GM12878 (cell line): ENCODE data around the gene VWA7. TPM values are rescaled to one million over a fixed set of nuclear protein-coding genes. Genes with fewer than 3 reads are reported as not detected.
A peak's percentile ranks its signal among the peaks of the same experiment; 100 is the strongest.

Experiments used
- ASH2L ChIP-seq: fragments of 300-600, 200-600 bp; sonication (generic); IDR thresholded peaks from 2 replicates; pipeline ENCODE4 v1.6.1; 2017; ENCODE audit warnings: low read depth, mild to moderate bottlenecking, borderline replicate concordance
- BMI1 ChIP-seq: fragments of 450-650 bp; IDR thresholded peaks from 2 replicates; pipeline ENCODE4 v1.6.1; 2016; ENCODE audit warnings: mild to moderate bottlenecking, moderate library complexity, borderline replicate concordance
- BRCA1 ChIP-seq: IDR thresholded peaks from 2 replicates; pipeline ENCODE4 v1.6.1; 2011; ENCODE audit warnings: low read depth, low read length, improper control_type of control experiment
- CBX5 ChIP-seq: sonication (generic); IDR thresholded peaks from 2 replicates; pipeline ENCODE4 v1.6.1; 2016; ENCODE audit warnings: low read depth, moderate library complexity, mild to moderate bottlenecking, inconsistent platforms
- CREM ChIP-seq: IDR thresholded peaks from 2 replicates; pipeline ENCODE4 v1.6.1; 2014; ENCODE audit warnings: antibody characterized with exemption, low read depth
- ESRRA ChIP-seq: IDR thresholded peaks from 2 replicates; pipeline ENCODE4 v1.6.1; 2012; ENCODE audit warnings: mild to moderate bottlenecking, low read length, improper control_type of control experiment
- FOXM1 ChIP-seq: IDR thresholded peaks from 2 replicates; pipeline ENCODE4 v1.6.1; 2012; ENCODE audit warnings: low read depth, mild to moderate bottlenecking, inconsistent platforms, low read length, moderate library complexity
- GATAD2B ChIP-seq: fragments of 450-650 bp; conservative IDR thresholded peaks from 2 replicates; pipeline ENCODE4 v1.6.1; 2017; ENCODE audit warnings: low read depth, mild to moderate bottlenecking, moderate library complexity
- IKZF2 ChIP-seq, 2 experiments: fragments of 450-650 bp; IDR thresholded peaks; 2 replicates each; pipeline ENCODE4 v1.6.1; 2017; ENCODE audit warnings: mild to moderate bottlenecking in 2 of 2, moderate library complexity in 2 of 2
- JUNB ChIP-seq: IDR thresholded peaks from 2 replicates; pipeline ENCODE4 v1.6.1; 2016; ENCODE audit warnings: antibody characterized with exemption, mild to moderate bottlenecking
- LARP7 ChIP-seq: fragments of 450-650 bp; IDR thresholded peaks from 2 replicates; pipeline ENCODE4 v1.6.1; 2017; ENCODE audit warnings: mild to moderate bottlenecking
- MYB ChIP-seq: fragments of 150-350 bp; IDR thresholded peaks from 2 replicates; pipeline ENCODE4 v1.6.1; 2014; ENCODE audit warnings: mild to moderate bottlenecking, low read depth, low read length, borderline replicate concordance
- NR2C2 ChIP-seq: IDR thresholded peaks from 2 replicates; pipeline ENCODE4 v1.6.1; 2011; ENCODE audit warnings: borderline replicate concordance, low read depth; ENCODE audit not compliant: control insufficient read depth, insufficient read length
- NR2F1 ChIP-seq: fragments of 450-650 bp; conservative IDR thresholded peaks from 2 replicates; pipeline ENCODE4 v1.6.1; 2017; ENCODE audit warnings: mild to moderate bottlenecking
- PAX5 ChIP-seq: IDR thresholded peaks from 2 replicates; pipeline ENCODE4 v1.6.1; 2011; ENCODE audit warnings: low read depth, low read length, borderline replicate concordance
- POLR2A ChIP-seq: IDR thresholded peaks from 2 replicates; pipeline ENCODE4 v1.6.1; 2011; ENCODE audit warnings: low read depth, mild to moderate bottlenecking, low read length
- POU2F2 ChIP-seq: IDR thresholded peaks from 3 replicates; pipeline ENCODE4 v1.6.1; 2011; ENCODE audit warnings: low read depth, mild to moderate bottlenecking, low read length, borderline replicate concordance
- PRDM15 ChIP-seq: fragments of 450-650 bp; formaldehyde crosslinking; IDR thresholded peaks from 2 replicates; pipeline ENCODE4 v1.4.0; 2020; ENCODE audit warnings: mild to moderate bottlenecking, moderate library complexity
- RB1 ChIP-seq: fragments of 450-650 bp; formaldehyde crosslinking; IDR thresholded peaks from 2 replicates; pipeline ENCODE4 v1.6.1; 2017; ENCODE audit warnings: mild to moderate bottlenecking, borderline replicate concordance
- SIX5 ChIP-seq: IDR thresholded peaks from 2 replicates; pipeline ENCODE4 v1.6.1; 2011; ENCODE audit warnings: mild to moderate bottlenecking, low read depth, low read length, moderate library complexity; ENCODE audit not compliant: severe bottlenecking
- SREBF1 ChIP-seq: IDR thresholded peaks from 2 replicates; pipeline ENCODE4 v1.6.1; 2012; ENCODE audit warnings: mild to moderate bottlenecking, low read length
- STAT3 ChIP-seq: IDR thresholded peaks from 2 replicates; pipeline ENCODE4 v1.6.1; 2011; ENCODE audit warnings: low read depth, low read length, improper control_type of control experiment
- ZNF622 ChIP-seq: fragments of 450-650 bp; IDR thresholded peaks from 2 replicates; pipeline ENCODE4 v1.6.1; 2017; ENCODE audit warnings: mild to moderate bottlenecking, inconsistent platforms
- polyA plus RNA-seq, 11 experiments: library from polyadenylated mRNA; depleted of rRNA in 4 of 11; unstranded in 6 of 11; stranded (reverse) in 5 of 11; fragments of >200 nt; fragmentation: Nextera tagmentation in 4 of 11; fragmentation: Illumina TruSeq in 1 of 11; extraction: Ambion mirVana in 4 of 11; extraction: Trizol in 1 of 11; gene quantifications; 1 replicate in 1 of 11; 2 replicates in 10 of 11; pipeline versions ENCODE4 v1.2.1 to v1.2.3, GENCODE V29; 2011 to 2016; ENCODE audit warnings: inconsistent platforms in 2 of 11, missing spikeins in 2 of 11, low read depth in 1 of 11
- total RNA-seq, 4 experiments: library from RNA; depleted of rRNA in 3 of 4; stranded (reverse); fragments of >200 nt in 3 of 4; fragmentation: Illumina TruSeq in 1 of 4; extraction: Trizol in 1 of 4; gene quantifications; 2 replicates each; pipeline versions ENCODE4 v1.2.1 to v1.2.3, GENCODE V29; 2013 to 2021
- TF ChIP-seq, protein P1 (sequence below), 3 experiments: IDR thresholded peaks in 2 of 3; conservative IDR thresholded peaks in 1 of 3; 2 replicates each; pipeline ENCODE4 v1.5.1; 2011; ENCODE audit warnings: low read depth in 3 of 3, low read length in 3 of 3, mild to moderate bottlenecking in 3 of 3, control low read depth in 2 of 3, moderate library complexity in 2 of 3, inconsistent platforms in 1 of 3, mixed read lengths in 1 of 3; ENCODE audit not compliant: control insufficient read depth in 2 of 3, insufficient read depth in 1 of 3; ENCODE audit errors: extremely low read depth in 1 of 3
- TF ChIP-seq, protein P2 (sequence below): IDR thresholded peaks from 2 replicates; pipeline ENCODE4 v1.6.1; 2012; ENCODE audit warnings: low read depth, low read length, improper control_type of control experiment

The VWA7 gene
- total and polyA plus RNA-seq, 10 of the 15 experiments (the other 5 are each of a cell fraction or from before 2014, with no cell fraction given): 0.11 to 3.1 (median 1.2) TPM; not detected in 1

DNA sequence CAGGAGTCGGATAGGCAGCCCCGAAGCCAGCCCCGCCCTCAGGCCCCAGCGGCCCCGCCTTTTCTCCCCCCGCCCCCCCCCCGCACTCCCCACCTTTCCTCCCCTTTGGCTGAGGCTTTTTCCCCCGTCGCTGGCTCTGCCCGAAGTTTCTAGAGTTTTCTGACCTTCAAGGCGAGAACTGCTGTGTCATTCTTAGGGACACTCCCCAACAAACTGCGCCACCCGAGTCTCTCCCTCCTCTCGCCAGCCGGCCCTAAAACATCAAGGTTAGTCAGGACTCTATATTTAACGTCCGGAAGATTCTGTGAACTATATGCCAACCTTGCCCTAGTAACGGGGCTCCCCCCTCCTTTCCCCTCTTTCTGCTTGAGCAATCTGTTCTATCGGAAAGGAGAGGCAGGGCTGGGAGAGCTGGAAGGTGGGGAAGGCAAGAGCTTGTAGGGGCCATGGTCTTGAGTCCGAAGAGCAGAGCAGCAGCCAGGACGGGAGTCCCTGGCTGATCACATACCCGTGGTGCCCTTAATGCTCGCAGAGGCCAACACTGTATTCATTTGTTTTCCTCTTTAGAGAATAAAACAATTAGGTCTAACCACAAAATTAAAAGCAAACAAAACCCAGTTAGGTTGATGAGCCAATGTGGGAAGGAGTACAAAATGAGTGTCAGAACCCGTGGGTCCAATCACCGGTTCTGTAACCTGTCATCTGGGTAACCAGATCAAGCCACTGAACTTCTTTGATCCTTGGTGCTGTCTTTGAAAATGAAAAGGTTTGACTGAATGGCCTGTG is 45.1 kb upstream of the VWA7 start (continued):
- TF ChIP-seq RB1 (no peak; the same call in 1 of the 2 replicates), CREM (no peak), JUNB (no peak), STAT3 (no peak), FOXM1 (no peak), PAX5 (no peak), CBX5 (no peak), NR2F1 (no peak), GATAD2B (no peak), POLR2A (peak; percentile 7; the same call in 1 of the 2 replicates), ESRRA (0 out of 2 replicates have a peak, but pooled peaks have one; percentile 5), SREBF1 (no peak), ASH2L (no peak), NR2C2 (no peak), BMI1 (no peak), ZNF622 (no peak), SIX5 (no peak), POU2F2 (no peak), PRDM15 (CRISPR knock-in tag) (no peak), BRCA1 (no peak), LARP7 (peak; percentile 11; the same call in 1 of the 2 replicates), MYB (no peak), IKZF2 (IDR thresholded peaks at IDR 0.05) (peak in 1 of 2 experiments; percentile 34; a peak in 1 of 4 replicates)
- TF ChIP-seq, protein P1, sequence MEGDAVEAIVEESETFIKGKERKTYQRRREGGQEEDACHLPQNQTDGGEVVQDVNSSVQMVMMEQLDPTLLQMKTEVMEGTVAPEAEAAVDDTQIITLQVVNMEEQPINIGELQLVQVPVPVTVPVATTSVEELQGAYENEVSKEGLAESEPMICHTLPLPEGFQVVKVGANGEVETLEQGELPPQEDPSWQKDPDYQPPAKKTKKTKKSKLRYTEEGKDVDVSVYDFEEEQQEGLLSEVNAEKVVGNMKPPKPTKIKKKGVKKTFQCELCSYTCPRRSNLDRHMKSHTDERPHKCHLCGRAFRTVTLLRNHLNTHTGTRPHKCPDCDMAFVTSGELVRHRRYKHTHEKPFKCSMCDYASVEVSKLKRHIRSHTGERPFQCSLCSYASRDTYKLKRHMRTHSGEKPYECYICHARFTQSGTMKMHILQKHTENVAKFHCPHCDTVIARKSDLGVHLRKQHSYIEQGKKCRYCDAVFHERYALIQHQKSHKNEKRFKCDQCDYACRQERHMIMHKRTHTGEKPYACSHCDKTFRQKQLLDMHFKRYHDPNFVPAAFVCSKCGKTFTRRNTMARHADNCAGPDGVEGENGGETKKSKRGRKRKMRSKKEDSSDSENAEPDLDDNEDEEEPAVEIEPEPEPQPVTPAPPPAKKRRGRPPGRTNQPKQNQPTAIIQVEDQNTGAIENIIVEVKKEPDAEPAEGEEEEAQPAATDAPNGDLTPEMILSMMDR (IDR thresholded peaks at IDR 0.05 in 2 of 3, conservative IDR thresholded peaks at IDR 0.05 in 1 of 3; ENCODE audit: control insufficient read depth in 2 of 3, extremely low read depth in 1 of 3, insufficient read depth in 1 of 3, low read depth in 3 of 3, low read length in 3 of 3): no peak
- TF ChIP-seq, protein P2, sequence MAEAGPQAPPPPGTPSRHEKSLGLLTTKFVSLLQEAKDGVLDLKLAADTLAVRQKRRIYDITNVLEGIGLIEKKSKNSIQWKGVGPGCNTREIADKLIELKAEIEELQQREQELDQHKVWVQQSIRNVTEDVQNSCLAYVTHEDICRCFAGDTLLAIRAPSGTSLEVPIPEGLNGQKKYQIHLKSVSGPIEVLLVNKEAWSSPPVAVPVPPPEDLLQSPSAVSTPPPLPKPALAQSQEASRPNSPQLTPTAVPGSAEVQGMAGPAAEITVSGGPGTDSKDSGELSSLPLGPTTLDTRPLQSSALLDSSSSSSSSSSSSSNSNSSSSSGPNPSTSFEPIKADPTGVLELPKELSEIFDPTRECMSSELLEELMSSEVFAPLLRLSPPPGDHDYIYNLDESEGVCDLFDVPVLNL: no peak
